ENCODE results near the gene MOB3A. TPM values are rescaled to one million over a fixed set of nuclear protein-coding genes. Genes with fewer than 3 reads are reported as not detected.

The MOB3A gene
- total and polyA plus RNA-seq, 2 donors (not counting 1 experiment from before 2014, with no cell fraction given), result 17.2 to 34.8 TPM

DNA sequence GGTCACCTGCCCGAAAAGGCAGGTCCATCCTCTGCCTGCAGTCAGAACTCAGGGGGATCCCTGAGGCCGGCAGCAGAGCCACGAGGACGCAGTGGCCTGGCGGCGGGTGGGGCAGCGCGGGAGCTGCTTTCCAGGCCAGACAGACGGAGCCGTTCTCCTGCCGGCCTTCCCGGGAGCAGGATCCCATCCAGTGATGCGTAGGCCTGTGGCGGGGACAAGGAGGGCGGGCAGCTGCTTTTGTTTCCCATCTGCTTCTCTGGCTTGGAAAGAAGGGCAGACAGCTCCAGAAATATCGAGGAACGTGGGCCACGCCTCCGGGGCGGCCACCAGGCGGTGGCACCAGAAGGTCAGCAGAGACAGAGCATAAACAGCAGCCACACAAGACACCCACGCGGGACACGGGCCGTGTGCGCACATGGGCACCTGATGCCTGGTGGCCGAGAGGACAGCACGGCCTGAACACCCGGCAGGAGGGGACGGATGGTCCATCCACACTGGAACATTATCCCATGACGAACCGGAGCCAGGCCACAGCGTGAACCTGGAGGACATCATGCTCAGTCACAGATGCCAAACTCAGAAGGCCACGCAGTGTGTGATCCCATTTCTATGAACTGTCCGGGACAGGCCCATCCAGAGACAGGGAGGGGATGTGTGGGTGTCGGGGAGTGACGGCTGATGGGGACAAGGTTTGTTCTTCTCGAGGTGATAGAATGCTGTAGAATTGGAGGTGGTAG lies 31.2 kb downstream of the MOB3A start:
- Histone ChIP-seq H3K27ac (ENCODE audit: insufficient read depth, low read length) (peak overlapping the region; percentile 68), H3K9ac (ENCODE audit: insufficient read depth, low read length) (peak overlapping the region; percentile 42), H2AFZ (ENCODE audit: low read length) (peak overlapping the region; percentile 96), H3K27me3 (ENCODE audit: control insufficient read depth, insufficient read depth, low read length) (no peaks in the 10 kb centered on the region), H4K20me1 (ENCODE audit: control insufficient read depth, extremely low read depth, insufficient read depth, low read length) (no peaks in the 10 kb centered on the region), H3K9me3 (ENCODE audit: control insufficient read depth, insufficient read depth, low read depth, low read length) (no peaks in the 10 kb centered on the region), H3K4me1 (ENCODE audit: control insufficient read depth, extremely low read depth, insufficient read depth, low read length) (peaks cover 26% of the 10 kb centered on the region), H3K79me2 (ENCODE audit: control insufficient read depth, insufficient read depth, low read length) (no peaks in the 10 kb centered on the region), H3K4me3 (replicated peaks in 1 of 4; ENCODE audit: control extremely low read depth in 1 of 4, insufficient read depth in 1 of 4, low read depth in 3 of 4, low read length in 4 of 4) (no peak overlapping the region), H3K36me3 (ENCODE audit: control insufficient read depth, insufficient read depth, low read length) (no peaks in the 10 kb centered on the region), H3K4me2 (ENCODE audit: extremely low read depth, insufficient read depth, low read length) (peak overlapping the region; percentile 68)
- no peak for TF ChIP-seq CTCF (conservative IDR thresholded peaks at IDR 0.05 in 1 of 2, IDR thresholded peaks at IDR 0.05 in 1 of 2; ENCODE audit: low read depth in 1 of 2, low read length in 2 of 2)
- TF ChIP-seq EZH2 (IDR thresholded peaks at IDR 0.05; ENCODE audit: low read length, missing control alignments), result no peak
- DNase-seq (ENCODE audit: low read depth in 2 of 2), result no peak

DNA sequence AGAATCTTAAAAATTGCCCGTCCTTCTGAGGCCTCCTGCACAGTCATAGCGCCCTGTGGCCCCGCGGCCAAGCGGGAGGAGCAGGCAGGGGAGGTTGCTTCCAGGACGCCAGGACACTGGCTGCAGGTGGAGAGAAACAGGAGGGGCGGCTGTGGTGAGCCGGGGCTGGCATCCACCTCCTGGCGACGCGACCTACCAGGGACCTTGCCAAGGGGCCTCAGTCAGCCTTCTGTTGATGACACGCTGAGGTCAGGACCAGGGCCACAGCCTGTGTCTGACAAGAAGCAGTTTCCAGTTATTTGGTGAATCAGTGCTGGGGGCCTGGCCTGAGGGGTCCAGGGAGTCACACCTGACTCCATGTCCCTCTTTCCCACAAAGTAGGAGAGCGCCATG lies 31.7 kb downstream of the MOB3A start:
- Histone ChIP-seq H4K20me1 (ENCODE audit: control insufficient read depth, extremely low read depth, insufficient read depth, low read length) (no peaks in the 10 kb centered on the region), H3K4me3 (replicated peaks in 1 of 4; ENCODE audit: control extremely low read depth in 1 of 4, insufficient read depth in 1 of 4, low read depth in 3 of 4, low read length in 4 of 4) (no peak overlapping the region), H3K79me2 (ENCODE audit: control insufficient read depth, insufficient read depth, low read length) (no peaks in the 10 kb centered on the region), H2AFZ (ENCODE audit: low read length) (peak overlapping the region; percentile 96), H3K4me2 (ENCODE audit: extremely low read depth, insufficient read depth, low read length) (peak overlapping the region; percentile 68), H3K27me3 (ENCODE audit: control insufficient read depth, insufficient read depth, low read length) (no peaks in the 10 kb centered on the region), H3K9me3 (ENCODE audit: control insufficient read depth, insufficient read depth, low read depth, low read length) (no peaks in the 10 kb centered on the region), H3K9ac (ENCODE audit: insufficient read depth, low read length) (peak overlapping the region; percentile 42), H3K4me1 (ENCODE audit: control insufficient read depth, extremely low read depth, insufficient read depth, low read length) (peaks cover 30% of the 10 kb centered on the region), H3K36me3 (ENCODE audit: control insufficient read depth, insufficient read depth, low read length) (no peaks in the 10 kb centered on the region), H3K27ac (ENCODE audit: insufficient read depth, low read length) (peak overlapping the region; percentile 68)
- no peak for DNase-seq (ENCODE audit: low read depth in 2 of 2)
- TF ChIP-seq EZH2 (IDR thresholded peaks at IDR 0.05; ENCODE audit: low read length, missing control alignments) (no peak), CTCF (conservative IDR thresholded peaks at IDR 0.05 in 1 of 2, IDR thresholded peaks at IDR 0.05 in 1 of 2; ENCODE audit: low read depth in 1 of 2, low read length in 2 of 2) (no peak)

DNA sequence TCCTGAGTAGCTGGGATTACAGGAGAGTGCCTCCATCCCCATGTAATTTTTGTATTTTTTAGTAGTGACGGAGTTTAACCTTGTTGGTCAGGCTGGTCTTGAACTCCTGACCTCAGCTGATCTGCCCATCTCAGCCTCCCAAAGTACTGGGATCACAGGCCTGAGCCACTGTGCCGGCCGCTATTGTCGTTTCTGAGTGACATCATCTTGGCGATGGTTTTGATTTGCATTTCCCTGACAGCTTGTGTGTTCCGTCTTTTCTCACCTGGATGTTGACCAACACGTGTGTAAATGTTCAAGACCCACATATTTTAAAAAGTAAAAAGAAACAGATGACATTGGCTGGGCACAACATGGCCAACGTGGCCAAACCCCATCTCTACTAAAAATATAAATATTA lies 32.3 kb downstream of the MOB3A start:
- H3K4me2 ChIP-seq (ENCODE audit: extremely low read depth, insufficient read depth, low read length), result no peak overlapping the region
- H3K79me2 ChIP-seq (ENCODE audit: control insufficient read depth, insufficient read depth, low read length), result no peaks in the 10 kb centered on the region
- no peaks in the 10 kb centered on the region for H4K20me1 ChIP-seq (ENCODE audit: control insufficient read depth, extremely low read depth, insufficient read depth, low read length)
- H3K36me3 ChIP-seq (ENCODE audit: control insufficient read depth, insufficient read depth, low read length), result no peaks in the 10 kb centered on the region
- no peaks in the 10 kb centered on the region for H3K9me3 ChIP-seq (ENCODE audit: control insufficient read depth, insufficient read depth, low read depth, low read length)
- DNase-seq (ENCODE audit: low read depth in 2 of 2), result no peak
- peaks cover 33% of the 10 kb centered on the region for H3K4me1 ChIP-seq (ENCODE audit: control insufficient read depth, extremely low read depth, insufficient read depth, low read length)
- no peaks in the 10 kb centered on the region for H3K27me3 ChIP-seq (ENCODE audit: control insufficient read depth, insufficient read depth, low read length)
- H3K27ac ChIP-seq (ENCODE audit: insufficient read depth, low read length), result no peak overlapping the region
- no peak overlapping the region for H3K4me3 ChIP-seq (replicated peaks in 1 of 4; ENCODE audit: control extremely low read depth in 1 of 4, insufficient read depth in 1 of 4, low read depth in 3 of 4, low read length in 4 of 4)
- TF ChIP-seq CTCF (conservative IDR thresholded peaks at IDR 0.05 in 1 of 2, IDR thresholded peaks at IDR 0.05 in 1 of 2; ENCODE audit: low read depth in 1 of 2, low read length in 2 of 2), result no peak
- H2AFZ ChIP-seq (ENCODE audit: low read length), result no peak overlapping the region
- no peak overlapping the region for H3K9ac ChIP-seq (ENCODE audit: insufficient read depth, low read length)
